ENCODE measurements around the gene RYR3.

DNA sequence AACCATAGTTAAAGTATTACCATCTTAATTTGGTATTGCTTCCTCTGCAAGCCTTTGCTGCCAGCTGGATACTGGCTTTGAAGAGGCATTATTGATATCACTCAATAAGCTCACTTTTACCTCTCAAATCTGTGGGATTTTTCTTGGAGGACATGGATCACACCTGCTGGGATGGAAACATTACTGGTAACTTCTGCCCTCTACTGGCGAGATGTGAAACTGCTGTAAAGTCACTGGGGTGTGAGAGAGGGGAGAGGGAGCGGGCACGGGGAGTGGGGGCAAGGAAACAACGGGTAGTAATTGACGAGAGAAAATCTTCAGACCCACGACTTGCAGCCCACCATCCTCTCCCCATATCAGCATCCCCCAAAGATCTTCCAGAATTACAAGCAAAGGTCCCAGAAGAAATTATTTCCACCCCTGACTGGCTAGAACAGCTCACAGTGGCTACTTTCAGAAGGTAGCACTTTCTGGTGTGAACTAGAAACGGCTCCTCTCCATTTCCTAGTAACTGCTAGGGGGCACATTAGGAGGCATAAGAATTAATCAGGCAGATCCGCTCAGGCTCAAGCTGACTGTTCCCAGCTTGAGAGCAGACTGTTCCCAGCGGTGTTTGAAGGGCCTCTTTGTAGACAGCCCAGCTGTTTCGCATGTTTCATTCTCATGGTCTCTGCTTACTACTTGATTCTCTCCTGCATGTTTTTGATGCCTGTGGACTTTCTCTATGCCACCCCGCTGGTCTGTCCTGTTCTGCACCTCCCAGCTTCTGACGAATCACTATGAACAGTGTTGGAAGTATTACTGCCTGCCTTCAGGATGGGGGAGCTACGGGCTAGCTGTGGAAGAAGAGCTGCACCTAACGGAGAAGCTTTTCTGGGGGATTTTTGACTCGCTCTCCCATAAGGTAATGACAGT is 427.2 kb downstream of the RYR3 start:
- no peak for TF ChIP-seq POLR2A (IDR thresholded peaks at IDR 0.05)
- TF ChIP-seq, protein P1, sequence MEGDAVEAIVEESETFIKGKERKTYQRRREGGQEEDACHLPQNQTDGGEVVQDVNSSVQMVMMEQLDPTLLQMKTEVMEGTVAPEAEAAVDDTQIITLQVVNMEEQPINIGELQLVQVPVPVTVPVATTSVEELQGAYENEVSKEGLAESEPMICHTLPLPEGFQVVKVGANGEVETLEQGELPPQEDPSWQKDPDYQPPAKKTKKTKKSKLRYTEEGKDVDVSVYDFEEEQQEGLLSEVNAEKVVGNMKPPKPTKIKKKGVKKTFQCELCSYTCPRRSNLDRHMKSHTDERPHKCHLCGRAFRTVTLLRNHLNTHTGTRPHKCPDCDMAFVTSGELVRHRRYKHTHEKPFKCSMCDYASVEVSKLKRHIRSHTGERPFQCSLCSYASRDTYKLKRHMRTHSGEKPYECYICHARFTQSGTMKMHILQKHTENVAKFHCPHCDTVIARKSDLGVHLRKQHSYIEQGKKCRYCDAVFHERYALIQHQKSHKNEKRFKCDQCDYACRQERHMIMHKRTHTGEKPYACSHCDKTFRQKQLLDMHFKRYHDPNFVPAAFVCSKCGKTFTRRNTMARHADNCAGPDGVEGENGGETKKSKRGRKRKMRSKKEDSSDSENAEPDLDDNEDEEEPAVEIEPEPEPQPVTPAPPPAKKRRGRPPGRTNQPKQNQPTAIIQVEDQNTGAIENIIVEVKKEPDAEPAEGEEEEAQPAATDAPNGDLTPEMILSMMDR (IDR thresholded peaks at IDR 0.05), result peak in 5 of 6 experiments; percentile 16 to 54 (median 47)
